GM10266 (cell line): Measurements from ENCODE around the gene GSN.

Experiments used
- DNase-seq: peaks from one replicate; pipeline ENCODE4 v3.0.0; 2012; ENCODE audit errors: extremely low spot score
- TF ChIP-seq, protein P1 (sequence below): IDR thresholded peaks from 2 replicates; pipeline ENCODE4 v1.5.1; 2012; ENCODE audit warnings: mild to moderate bottlenecking, low read depth; ENCODE audit not compliant: control insufficient read depth, insufficient read depth; ENCODE audit errors: missing control alignments

The GSN gene

GRCh38 chr9:121284733-121285451, 16.9 kb downstream of the GSN start:
- TF ChIP-seq, protein P1, sequence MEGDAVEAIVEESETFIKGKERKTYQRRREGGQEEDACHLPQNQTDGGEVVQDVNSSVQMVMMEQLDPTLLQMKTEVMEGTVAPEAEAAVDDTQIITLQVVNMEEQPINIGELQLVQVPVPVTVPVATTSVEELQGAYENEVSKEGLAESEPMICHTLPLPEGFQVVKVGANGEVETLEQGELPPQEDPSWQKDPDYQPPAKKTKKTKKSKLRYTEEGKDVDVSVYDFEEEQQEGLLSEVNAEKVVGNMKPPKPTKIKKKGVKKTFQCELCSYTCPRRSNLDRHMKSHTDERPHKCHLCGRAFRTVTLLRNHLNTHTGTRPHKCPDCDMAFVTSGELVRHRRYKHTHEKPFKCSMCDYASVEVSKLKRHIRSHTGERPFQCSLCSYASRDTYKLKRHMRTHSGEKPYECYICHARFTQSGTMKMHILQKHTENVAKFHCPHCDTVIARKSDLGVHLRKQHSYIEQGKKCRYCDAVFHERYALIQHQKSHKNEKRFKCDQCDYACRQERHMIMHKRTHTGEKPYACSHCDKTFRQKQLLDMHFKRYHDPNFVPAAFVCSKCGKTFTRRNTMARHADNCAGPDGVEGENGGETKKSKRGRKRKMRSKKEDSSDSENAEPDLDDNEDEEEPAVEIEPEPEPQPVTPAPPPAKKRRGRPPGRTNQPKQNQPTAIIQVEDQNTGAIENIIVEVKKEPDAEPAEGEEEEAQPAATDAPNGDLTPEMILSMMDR, result no peak
- no peak for DNase-seq

DNA sequence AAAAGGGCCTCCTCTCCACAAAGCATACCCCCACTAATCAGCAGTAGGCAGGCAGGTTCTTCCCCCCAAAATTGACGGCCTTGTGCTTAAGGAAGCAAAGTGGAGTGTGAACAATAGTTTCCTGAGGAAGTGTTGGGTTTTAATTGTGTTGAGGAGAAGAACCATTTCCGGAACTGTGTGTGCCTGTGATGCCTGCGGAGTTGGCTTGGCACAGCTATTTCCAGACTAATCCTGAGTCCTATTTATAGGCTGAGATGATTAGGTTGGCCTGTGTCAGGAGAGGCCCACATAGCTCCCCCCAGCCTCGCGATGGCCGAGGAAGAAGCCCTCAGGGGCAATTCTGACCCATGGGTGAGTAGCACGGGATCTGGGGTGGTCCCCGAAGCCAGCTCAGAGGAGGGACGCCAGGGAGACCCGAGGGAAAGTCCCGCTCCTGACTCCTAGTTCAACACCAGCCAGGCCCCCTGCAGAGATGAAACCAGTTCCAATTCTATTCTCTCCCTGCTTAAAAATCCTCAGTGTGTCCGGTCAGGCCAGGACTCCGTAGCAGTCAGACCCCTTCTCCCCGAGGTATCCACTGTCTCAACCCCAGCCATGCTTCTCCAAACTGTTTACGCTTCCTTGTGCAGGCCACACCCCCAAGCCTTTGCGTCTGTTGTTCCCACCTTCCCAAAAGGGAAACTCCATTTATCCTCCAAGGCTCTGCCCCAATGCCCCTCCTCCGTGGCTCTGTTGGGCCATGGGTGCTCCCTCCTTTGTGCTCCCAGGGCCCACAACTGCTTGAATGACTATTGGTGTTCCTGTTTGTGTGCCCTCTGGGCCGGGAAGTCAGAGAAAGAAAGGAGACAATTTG, 18.1 kb downstream of the GSN start:
- no peak for DNase-seq
- TF ChIP-seq, protein P1, result no peak

DNA sequence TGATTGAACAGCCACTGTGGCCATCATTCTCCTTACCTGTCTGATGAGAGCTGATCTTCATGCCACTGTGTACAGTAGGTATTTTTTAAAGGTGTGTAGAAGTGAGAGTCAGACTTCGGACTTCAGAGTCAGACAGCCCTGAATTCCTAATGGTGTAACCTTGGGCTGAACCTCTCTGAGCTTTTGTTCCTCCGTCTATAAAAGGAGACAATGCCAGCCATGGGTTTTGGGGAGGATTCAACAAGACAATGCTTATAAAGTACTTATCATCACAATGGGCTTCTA, 18.7 kb downstream of the GSN start:
- TF ChIP-seq, protein P1, result no peak
- no peak for DNase-seq

DNA sequence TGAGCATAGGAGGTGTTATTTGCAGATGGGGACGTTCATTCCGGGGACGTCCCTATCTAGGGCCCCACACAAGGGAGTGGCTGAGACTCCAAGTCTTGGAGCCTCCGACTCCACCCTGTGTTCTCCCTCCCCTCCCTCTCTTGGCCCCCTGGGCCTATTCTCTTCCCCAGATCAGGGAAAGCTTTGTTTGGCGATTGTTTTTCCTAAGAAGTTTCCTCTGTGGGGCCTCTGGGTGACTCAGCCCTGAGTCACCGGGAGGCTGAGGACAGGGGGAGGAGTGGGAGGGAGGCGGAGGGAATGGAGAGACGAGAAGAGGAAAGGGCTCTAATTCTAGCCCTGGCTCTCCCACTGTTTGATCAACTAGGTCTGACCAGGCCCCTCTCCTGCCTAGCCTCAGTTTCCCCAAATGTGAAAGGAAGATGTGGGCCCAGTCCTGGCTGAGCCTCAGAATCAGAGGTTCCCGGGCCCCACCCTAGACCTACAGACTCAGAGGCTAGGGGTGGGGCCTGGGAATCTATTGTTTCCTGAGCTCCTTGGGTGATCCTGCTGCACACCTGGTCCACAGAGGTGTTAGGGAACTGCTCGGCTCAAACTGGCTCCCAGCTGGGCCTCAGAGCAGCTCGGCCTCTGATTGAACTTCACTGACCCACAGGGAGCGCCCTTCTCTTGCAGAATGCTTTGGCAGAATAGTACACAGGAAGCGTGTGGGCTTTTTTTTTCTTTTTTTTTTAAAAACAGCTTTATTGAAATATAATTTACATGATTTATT, 19.2 kb downstream of the GSN start:
- TF ChIP-seq, protein P1, result no peak
- DNase-seq, result no peak

- DNase-seq, result no peak
- TF ChIP-seq, protein P1, result no peak
These were observed 20.7 kb downstream of the GSN start for GRCh38 chr9:121288673-121289025.

DNA sequence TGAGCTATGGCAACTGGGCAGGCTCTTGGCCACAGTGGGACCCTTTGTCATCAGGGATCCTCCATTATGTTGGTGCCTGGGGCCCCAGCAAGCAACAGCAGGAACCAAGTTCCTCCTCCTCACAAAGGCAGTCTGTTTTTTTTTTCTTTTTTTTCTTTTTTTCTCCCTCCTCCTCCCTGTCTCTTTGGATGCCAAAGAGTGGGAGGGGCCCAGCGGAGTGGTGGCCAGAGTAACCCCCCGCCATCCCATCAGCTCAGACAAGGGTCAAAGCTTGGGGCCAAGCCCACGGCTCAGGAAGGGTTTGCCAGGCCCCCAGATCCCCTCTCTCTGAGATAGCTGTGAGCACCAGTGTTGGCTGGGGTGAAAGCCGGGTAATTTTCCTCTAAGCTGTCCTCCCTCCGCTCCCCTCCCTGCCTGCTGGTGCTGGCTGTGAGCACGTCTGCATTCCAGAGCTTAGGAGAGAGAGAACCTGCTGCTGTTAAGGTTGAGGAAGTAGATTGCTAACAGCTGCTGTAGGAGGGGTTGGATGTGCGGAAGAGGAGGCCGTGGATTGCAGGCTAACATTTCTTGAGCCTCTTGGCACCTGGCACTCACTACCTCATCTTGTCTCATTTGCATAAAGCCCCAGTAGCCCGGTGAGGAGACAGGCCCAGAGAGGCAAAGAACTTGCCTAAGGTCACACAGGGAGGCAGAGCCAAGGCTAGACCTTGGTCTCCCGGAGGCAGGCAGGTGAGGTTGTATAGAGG, 21.2 kb downstream of the GSN start:
- DNase-seq, result no peak
- TF ChIP-seq, protein P1, result no peak
